ENCODE measurements around the gene LRBA.

LRBA gene

DNA sequence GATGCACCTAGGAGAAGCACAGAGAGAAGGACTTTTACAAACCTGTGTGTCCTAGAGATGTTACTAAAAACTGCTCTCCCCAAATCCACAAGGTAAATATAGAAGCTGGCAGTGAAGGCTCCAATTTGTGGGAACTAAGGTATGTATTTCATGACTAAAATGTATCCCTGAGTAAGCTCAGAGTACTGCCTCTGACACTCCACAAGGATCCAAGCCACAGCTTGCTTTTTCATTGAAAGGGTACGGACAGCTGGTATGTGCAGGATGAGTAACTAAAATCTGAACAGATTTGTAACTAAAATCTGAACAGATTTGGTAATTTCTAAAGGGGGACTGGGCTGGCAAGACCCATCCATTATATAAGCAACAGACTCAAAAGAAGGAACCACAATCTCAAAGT is 749.3 kb downstream of the LRBA start:
- H3K4me3 ChIP-seq (ENCODE audit: low read length) = no peak overlapping the region
- peak; percentile 20 for DNase-seq (ENCODE audit: low read depth)
- no peak for TF ChIP-seq CTCF (IDR thresholded peaks at IDR 0.05; ENCODE audit: insufficient read depth, low read depth, low read length, missing control alignments)

GRCh38 chr4:150264595-150265161 is 750.4 kb downstream of the LRBA start:
- H3K4me3 ChIP-seq (ENCODE audit: low read length) = no peak overlapping the region
- no peak for TF ChIP-seq CTCF (IDR thresholded peaks at IDR 0.05; ENCODE audit: insufficient read depth, low read depth, low read length, missing control alignments)
- no peak for DNase-seq (ENCODE audit: low read depth)

DNA sequence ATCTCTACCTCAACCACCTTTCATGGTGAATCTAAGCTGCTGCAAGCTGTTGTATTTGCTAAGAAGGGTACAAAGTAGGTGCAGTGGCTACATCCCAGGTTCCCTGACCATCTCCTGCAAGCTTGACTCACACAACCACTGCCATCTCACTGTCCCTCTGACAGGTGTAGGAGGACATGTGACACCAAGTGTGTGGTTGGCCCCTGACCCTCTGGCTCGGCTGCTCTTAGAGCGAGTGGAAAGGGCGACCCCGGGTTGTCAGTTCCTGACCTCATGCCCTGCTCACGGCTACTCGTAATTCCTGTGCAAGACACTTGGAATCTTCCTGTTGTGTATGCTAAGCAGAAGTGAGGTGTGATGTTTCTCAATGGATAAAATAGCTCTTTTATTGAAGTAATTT is 752.5 kb downstream of the LRBA start:
- TF ChIP-seq CTCF (IDR thresholded peaks at IDR 0.05; ENCODE audit: insufficient read depth, low read depth, low read length, missing control alignments) = no peak
- no peak for DNase-seq (ENCODE audit: low read depth)
- H3K4me3 ChIP-seq (ENCODE audit: low read length) = no peak overlapping the region

- no peak for TF ChIP-seq CTCF (IDR thresholded peaks at IDR 0.05; ENCODE audit: insufficient read depth, low read depth, low read length, missing control alignments)
- DNase-seq (ENCODE audit: low read depth) = peak; percentile 15
These were observed 753.5 kb downstream of the LRBA start for GRCh38 chr4:150261571-150261970.

GRCh38 chr4:150259861-150260567 is 755.1 kb downstream of the LRBA start:
- no peak for TF ChIP-seq CTCF (IDR thresholded peaks at IDR 0.05; ENCODE audit: insufficient read depth, low read depth, low read length, missing control alignments)

More at GRCh38 chr4:150261571-150261970, 753.5 kb downstream of the LRBA start:
- no peak overlapping the region for H3K4me3 ChIP-seq (ENCODE audit: low read length)

DNA sequence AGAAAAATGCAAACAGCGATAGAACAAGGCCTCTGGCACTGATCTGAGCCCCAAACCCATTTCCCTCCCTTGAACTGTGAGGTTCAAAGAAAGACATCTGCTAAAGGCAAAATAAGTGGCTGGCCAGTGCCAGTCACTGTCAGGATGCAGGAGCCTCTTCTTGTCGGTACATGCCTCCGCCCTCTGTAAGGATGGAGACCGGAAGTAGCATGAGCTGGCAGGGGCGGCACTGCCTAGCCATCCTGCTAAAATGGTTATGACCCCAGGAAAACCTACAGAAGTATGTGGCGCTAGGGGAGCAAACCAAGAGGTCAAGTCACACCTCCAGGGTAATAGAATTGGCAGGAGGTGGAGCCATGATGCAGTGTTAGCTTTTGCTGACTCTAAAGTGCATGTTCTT is 756.5 kb downstream of the LRBA start:
- no peak for TF ChIP-seq CTCF (IDR thresholded peaks at IDR 0.05; ENCODE audit: insufficient read depth, low read depth, low read length, missing control alignments)
- no peak overlapping the region for H3K4me3 ChIP-seq (ENCODE audit: low read length)
- peak; percentile 82 for DNase-seq (ENCODE audit: low read depth)

More at GRCh38 chr4:150259861-150260567, 755.1 kb downstream of the LRBA start:
- DNase-seq (ENCODE audit: low read depth) = no peak
- H3K4me3 ChIP-seq (ENCODE audit: low read length) = no peak overlapping the region
